Left kidney (tissue), 2 donors: ENCODE measurements around the gene UBASH3A. TPM values are rescaled to one million over a fixed set of nuclear protein-coding genes. Genes with fewer than 3 reads are reported as not detected.

ENCODE experiments used
- DNase-seq: peaks from one replicate; pipeline ENCODE4 v3.0.0-alpha.2; 2013
- polyA plus RNA-seq: library from polyadenylated mRNA; unstranded; fragments of 120-200 nt; gene quantifications from one replicate; pipeline ENCODE4 v1.2.1, GENCODE V29; 2013; ENCODE audit not compliant: insufficient read length

Gene UBASH3A
- polyA plus RNA-seq, 1 donor: not detected

DNA sequence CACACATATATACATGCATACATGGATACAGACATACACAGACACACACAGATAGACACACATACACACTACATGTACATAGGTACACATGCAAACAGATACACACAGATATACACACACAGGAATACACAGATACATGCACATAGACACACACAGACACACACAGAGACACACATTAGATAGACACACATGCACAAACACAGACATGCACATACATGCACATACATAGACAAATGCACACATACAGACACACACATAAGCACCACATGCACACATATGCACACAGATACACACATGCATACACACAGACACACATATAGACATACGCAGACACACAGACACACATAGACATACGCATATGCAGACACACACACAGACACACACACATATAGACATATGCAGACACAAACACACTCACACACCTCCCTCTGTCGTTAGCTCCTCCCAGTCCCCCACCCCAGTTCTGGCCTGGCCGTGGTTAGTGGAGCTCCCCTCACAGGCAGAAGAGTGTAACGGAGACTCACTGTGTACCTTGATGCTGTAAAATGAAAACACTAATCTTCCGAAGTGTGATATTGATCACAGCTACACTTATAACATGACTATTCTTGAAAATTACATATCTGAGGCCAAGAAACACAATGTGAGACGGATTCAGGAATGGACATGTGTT lies 7.6 kb downstream of the UBASH3A start:
- DNase-seq: no peak

DNA sequence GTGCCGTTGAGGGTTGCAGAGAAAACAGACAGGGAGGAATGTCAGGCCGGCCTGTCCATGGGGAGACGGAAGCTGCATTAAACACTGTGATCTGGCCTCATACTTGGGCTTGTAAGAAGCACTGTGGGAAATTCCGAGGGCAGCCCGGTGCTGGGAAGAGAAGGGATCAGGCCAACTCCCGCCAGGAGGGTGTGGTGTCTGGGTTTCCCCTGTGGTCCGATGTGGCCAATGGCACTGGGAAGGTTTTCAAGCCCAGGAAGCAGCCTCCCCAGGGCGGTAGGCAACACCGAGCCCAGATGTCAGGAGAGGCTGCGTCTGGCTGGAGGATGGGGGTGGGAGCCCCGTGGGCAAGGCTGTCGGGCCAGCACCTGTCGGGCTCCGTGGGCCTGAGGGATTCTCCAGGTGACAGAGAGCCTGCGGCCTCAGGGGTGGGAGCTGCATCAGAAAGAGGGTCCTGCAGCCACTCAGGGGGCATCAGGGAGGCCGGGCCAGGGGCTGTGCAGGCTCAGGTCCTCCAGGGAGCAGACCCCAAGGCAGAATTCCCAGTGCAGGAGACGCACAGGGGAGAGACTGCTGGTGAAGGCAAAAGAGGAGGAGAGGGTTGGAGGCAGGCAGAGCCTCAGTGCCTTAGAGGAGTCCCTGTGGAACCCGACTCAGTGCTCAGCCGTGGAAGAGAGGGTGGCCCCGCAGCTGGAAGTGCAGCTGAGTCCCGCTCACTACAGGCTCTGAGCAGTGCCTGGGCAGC lies 8.4 kb downstream of the UBASH3A start:
- DNase-seq: no peak

GRCh38 chr21:42412636-42412933 lies 8.9 kb downstream of the UBASH3A start:
- no peak for DNase-seq

DNA sequence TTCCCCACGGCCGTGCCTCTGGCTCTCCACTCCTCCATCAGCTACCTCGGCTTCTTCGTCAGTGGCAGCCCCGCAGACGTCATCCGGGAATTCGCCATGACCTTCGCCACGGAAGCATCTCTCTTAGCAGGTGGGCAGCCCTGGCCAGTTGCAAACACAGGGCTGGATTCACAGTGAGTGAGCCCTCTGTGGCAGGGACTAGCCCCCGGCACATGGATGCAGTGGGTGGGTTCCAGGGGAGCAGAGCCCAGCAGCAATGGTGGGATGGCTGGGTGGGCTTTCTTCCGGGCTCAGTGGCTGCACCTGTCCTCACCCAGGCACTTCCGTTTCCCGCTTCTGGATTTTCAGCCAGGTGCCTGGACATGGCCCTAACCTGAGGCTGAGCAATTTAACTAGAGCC lies 9.4 kb downstream of the UBASH3A start:
- no peak for DNase-seq

DNA sequence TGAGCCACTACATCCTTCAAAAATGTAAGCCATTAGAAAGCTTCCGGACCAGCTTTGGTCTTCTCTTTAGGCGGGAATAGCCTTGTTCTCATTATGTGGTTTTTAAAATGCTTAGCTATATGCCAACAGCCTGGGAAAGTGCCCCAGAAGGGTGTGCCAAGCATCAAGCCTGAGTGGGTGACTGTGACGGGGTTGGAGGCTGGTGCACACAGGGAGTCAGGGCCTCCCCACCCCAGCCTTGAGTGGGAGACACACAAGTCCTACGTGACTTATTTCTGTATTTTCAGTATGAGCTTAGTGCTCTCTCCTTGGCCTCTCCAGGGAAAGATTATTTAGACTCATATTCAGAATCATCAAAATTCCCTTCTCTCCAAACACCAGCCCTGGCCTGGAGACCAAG lies 9.8 kb downstream of the UBASH3A start:
- no peak for DNase-seq

- no peak for DNase-seq
Observed at GRCh38 chr21:42414066-42414465, 10.4 kb downstream of the UBASH3A start.

GRCh38 chr21:42414553-42414927 lies 10.8 kb downstream of the UBASH3A start:
- DNase-seq: no peak

DNA sequence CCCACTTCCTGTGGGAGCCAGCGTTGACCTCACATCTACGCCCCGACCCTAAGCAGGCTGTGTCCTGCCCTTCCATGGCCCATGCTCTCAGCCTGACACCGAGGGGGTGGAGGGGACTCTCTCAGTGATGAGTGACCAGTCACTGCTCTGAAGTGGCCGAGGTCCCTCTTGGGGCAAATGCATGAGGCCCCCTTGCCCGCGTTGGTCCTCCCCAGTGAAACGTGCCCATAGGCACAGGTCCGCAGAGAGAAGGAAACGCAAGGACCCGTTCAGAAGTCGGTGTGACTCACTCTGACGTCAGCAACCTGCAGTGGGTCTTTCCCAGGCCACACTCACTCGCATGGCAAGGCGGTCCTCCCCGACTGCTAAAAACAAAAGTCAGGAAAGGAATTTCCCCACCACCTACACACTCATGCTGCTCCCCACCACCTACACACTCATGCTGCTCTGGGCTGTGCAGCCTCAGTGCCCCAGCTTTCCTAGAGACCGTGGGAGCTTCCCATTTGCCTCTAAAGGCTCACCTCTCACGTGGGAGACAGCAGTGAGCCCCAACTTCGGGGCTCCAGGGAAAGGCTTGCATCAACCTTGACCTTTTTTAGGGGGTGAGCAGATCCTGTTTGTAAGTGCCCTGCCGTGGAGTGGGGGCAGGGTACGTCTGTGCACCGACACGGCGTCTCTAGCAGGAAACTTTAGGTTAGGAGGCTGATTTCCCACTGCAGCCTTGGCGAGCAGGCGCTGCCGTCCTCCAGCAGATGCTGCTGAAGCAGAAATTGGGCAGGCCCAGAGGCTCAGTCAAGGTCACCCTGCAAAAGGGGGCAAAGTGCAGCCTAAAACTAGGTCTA lies 11.4 kb downstream of the UBASH3A start:
- no peak for DNase-seq

GRCh38 chr21:42417533-42417932 lies 13.8 kb downstream of the UBASH3A start:
- no peak for DNase-seq

DNA sequence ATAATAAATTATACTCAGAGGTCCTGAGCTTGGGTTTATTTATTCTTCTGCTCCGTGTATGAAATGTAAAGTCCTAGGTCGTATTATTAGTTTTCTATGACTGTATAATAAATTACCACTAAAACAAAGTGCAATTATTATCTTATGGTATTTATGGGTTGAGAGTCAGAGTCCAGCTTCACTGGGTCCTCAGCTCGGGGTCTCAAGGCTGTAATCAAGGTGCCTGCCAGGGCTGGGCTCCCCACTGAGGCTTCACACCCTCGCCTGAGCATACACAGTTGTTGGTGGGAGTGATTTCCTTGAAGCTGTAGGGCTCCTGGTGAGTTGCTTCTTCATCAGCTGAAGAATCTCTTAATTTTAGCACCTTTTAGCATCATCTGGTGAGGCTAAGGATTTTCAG lies 15.2 kb downstream of the UBASH3A start:
- DNase-seq: no peak

DNA sequence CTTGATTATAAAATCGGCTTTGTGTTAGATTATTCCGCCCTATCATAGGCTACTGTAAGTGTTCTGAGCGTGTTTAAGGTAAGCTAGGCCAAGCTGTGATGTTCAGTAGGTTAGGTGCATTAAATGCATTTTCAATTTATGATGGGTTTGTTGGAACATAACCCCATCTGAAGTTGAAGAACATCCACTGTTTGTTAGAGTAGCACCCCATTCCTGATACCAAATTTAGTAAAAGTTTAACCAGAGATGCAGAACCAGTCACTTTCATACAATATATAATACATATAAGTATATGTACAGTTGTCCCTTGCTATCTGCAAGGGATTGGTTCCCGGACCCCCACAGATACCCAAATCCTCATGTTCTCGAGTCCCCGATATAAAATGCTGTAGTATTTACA lies 16.1 kb downstream of the UBASH3A start:
- no peak for DNase-seq

GRCh38 chr21:42421018-42421793 lies 17.5 kb downstream of the UBASH3A start:
- no peak for DNase-seq

DNA sequence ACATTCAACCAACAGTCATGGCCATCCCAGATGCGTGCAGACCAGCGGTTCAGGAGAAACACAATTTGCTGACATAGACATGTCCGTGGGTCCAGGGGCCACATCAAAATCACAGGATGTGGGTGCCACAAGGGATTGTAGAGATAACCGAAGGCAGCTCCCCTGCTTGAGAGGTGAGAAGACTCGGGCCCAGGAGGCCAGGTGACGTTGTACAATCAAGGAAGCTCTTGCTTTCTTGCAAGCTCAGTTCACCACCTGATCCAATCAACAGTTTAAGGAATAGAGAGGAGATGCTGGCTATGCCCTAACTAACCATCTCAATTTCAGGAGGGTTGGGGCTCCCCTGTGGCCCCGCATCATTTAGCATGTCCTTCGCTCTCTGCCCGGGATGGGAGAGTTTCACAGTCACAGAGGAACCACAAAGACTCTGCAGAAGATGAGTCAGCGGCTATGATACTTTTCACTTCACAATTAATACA lies 19.5 kb downstream of the UBASH3A start:
- no peak for DNase-seq

DNA sequence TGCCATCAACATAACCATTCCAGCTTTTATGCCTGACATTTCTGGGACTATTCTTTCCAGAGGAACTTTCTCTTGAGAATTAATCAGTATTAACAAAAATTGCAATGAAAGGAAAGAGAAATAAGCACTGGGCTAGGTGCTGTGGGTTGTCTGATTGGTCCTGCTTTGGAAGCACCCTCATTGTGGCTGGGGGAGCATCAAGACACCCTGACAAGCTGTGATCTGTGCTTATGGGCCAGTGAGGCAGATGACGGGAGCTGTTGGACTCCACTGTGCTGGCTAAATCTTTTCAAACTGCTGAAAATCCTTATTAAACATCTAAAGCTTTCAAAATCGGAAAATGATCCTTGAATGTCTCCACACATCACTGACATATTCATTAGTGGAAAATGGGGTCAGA lies 20.0 kb downstream of the UBASH3A start:
- DNase-seq: no peak

- no peak for DNase-seq
Observed at GRCh38 chr21:42424914-42425541, 21.3 kb downstream of the UBASH3A start.

DNA sequence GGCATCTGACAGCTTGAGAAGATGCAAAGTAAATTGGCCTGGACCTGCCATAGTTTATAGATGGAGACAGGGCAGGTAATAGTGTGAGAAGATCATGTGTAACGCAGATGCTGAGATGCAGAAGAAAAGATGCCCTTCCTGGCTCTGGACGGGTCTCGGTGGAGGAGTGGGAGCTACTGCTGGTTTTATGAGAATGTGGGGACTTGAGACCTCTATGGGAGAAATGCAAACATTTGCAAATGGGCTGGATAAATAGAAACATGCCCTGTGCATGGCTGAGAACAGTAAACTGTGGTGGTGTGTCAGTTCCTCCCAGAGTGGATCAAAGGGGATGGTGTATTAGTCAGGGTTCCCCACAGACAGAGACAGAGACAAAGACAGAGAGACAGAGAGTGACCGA lies 21.9 kb downstream of the UBASH3A start:
- no peak for DNase-seq

- DNase-seq: no peak
Observed at GRCh38 chr21:42426424-42426823, 22.7 kb downstream of the UBASH3A start.

- DNase-seq: no peak
Observed at GRCh38 chr21:42426876-42427480, 23.3 kb downstream of the UBASH3A start.

DNA sequence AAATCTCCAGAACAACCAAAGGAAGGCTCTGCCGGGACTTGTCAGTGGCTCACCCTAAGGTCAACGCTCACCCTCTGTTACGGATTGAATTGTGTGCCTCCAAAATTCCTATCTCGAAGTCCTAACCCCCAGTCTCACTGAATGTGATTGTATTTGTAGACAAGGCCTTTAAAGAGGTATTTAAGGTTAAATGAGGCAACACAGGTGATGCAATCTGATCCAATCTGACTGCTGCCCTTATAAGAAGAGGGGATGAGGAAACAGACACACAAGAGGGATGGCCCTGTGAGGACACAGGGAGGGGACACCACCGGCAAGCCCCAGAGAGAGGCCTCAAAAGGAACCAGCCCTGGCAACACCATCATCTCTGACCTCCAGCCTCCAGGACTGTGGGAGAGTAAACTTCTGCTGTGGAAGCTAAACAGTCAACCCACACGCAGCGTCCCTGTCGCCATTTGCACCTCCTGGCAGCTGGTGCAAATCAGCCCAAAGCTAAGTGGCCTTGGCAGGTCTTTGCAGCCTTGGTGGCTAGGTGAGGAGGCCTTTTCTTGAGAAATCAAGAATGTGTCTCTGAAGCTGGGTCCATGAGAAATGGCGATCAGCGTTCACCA lies 24.2 kb downstream of the UBASH3A start:
- DNase-seq: no peak

DNA sequence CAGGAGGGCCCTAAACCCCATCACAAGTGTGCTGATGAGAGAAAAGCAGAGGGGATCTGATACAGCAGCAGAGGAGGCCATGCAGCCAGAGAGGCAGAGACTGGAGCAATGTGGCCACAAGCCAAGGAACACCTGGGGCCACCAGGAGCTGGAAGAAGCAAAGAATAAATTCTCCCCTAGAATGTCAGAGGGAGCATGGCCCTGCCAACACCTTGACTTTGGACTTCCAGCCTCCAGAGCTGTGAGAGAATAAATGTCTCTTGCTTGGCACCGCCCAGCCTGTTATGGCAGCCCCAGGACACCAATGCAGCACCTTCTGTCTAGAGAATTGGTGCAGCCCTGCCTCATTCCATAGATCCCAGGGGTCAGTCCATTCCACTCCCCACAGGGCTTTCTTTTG lies 25.3 kb downstream of the UBASH3A start:
- DNase-seq: no peak

DNA sequence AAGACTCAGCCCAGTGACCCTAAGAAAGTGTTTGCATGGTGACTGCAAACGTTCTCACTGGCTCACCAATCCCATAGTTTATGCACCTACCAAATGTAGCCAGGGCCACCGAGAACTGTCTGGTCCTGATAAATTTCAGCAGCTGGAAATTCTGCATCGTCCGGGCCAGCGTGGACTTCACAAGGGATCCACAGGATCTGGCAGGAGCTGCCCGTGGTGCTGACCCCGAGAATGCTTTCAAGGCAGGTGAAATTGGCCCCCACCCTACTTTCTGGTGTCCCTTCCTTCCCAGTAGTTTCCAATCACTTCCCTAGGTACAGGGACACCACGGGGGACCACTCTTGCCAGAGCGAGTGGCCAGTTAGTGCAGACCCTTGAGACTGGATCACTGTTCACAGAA lies 26.2 kb downstream of the UBASH3A start:
- no peak for DNase-seq
